Endothelial cell of umbilical vein (primary cell): Measurements from ENCODE around the gene OR13A1. TPM values are rescaled to one million over a fixed set of nuclear protein-coding genes. Genes with fewer than 3 reads are reported as not detected.

Source experiments
- BruUV-seq: library from RNA; stranded (reverse); fragments of 400-500 nt; replicated peaks from 2 replicates; lab custom pipeline; 2021; lab: Mats Ljungman, UMichigan
- CTCF ChIA-PET: fragments of 300-600, 350-600 bp; sonication (Branson Sonifier 250); formaldehyde crosslinking; loops from one replicate; lab custom pipeline; 2021; ENCODE audit warnings: antibody characterized with exemption, inconsistent platforms; lab: Charles Lee
- POLR2A ChIA-PET: fragments of 300-600, 350-600 bp; sonication (Branson Sonifier 250); formaldehyde crosslinking; loops from one replicate; lab custom pipeline; 2021; ENCODE audit warnings: antibody characterized with exemption, inconsistent platforms; lab: Charles Lee
- DNase-seq: peaks from one replicate; pipeline ENCODE4 v3.0.0-alpha.2; 2011; ENCODE audit warnings: low read depth, low spot score
- FAIRE-seq: peaks from 2 replicates; lab custom pipeline; 2011; peaks lifted over from hg19 to GRCh38; lab: Jason Lieb, UNC
- H2AFZ ChIP-seq: 2 replicates; pipeline ENCODE4 v1.6.0; 2012; ENCODE audit warnings: low read depth, low read length, control low read depth, inconsistent platforms
- H3K27ac ChIP-seq: 2 replicates; pipeline ENCODE4 v1.5.1; 2011; ENCODE audit warnings: low read depth, mild to moderate bottlenecking, control low read depth, low read length, moderate library complexity; ENCODE audit not compliant: insufficient read depth
- H3K27me3 ChIP-seq, 2 experiments: 2 replicates each; pipeline versions ENCODE4 v1.6.0 to v1.6.1; 2011; ENCODE audit warnings: low read length in 2 of 2, mixed read lengths in 1 of 2; ENCODE audit not compliant: control insufficient read depth in 2 of 2, insufficient read depth in 2 of 2
- H3K36me3 ChIP-seq, 2 experiments: 2 replicates in 1 of 2; 3 replicates in 1 of 2; pipeline ENCODE4 v1.5.1; 2011; ENCODE audit warnings: low read length in 2 of 2, mild to moderate bottlenecking in 1 of 2, moderate library complexity in 1 of 2; ENCODE audit not compliant: control insufficient read depth in 2 of 2, insufficient read depth in 2 of 2; ENCODE audit errors: extremely low read depth in 1 of 2
- H3K4me1 ChIP-seq: 3 replicates; pipeline ENCODE4 v1.5.1; 2011; ENCODE audit warnings: mild to moderate bottlenecking, low read length; ENCODE audit not compliant: control insufficient read depth, insufficient read depth; ENCODE audit errors: extremely low read depth
- H3K4me2 ChIP-seq: 2 replicates; pipeline ENCODE4 v1.6.1; 2011; ENCODE audit warnings: low read length, control low read depth, mixed read lengths; ENCODE audit not compliant: insufficient read depth
- H3K4me3 ChIP-seq, 3 experiments: fragments of 200-600 bp in 1 of 3; sonication (generic), shearing (Covaris generic) in 1 of 3; replicated peaks in 1 of 3; 2 replicates each; pipeline ENCODE4 v1.5.1; 2011 to 2016; ENCODE audit warnings: control low read depth in 3 of 3, low read length in 3 of 3, mild to moderate bottlenecking in 2 of 3, inconsistent platforms in 1 of 3, low read depth in 1 of 3, moderate library complexity in 1 of 3; ENCODE audit not compliant: insufficient read depth in 1 of 3
- H3K79me2 ChIP-seq: 2 replicates; pipeline ENCODE4 v1.6.0; 2012; ENCODE audit warnings: low read length, inconsistent platforms; ENCODE audit not compliant: control insufficient read depth, insufficient read depth
- H3K9ac ChIP-seq: replicated peaks from 2 replicates; pipeline ENCODE3; 2011; ENCODE audit warnings: low read length, control low read depth; ENCODE audit not compliant: insufficient read depth; ENCODE audit errors: extremely low read depth
- H3K9me1 ChIP-seq: replicated peaks from 3 replicates; pipeline ENCODE4 v1.6.0; 2011; ENCODE audit warnings: mild to moderate bottlenecking, low read length; ENCODE audit not compliant: control insufficient read depth, insufficient read depth; ENCODE audit errors: extremely low read depth
- H3K9me3 ChIP-seq: replicated peaks from 2 replicates; pipeline ENCODE4 v1.5.1; 2012; ENCODE audit warnings: low read length, inconsistent platforms; ENCODE audit not compliant: control insufficient read depth, insufficient read depth
- H4K20me1 ChIP-seq: replicated peaks from 2 replicates; pipeline ENCODE3; 2011; ENCODE audit warnings: mild to moderate bottlenecking, low read length; ENCODE audit not compliant: control insufficient read depth, insufficient read depth; ENCODE audit errors: extremely low read depth
- EZH2 ChIP-seq: IDR thresholded peaks from 2 replicates; pipeline ENCODE4 v1.6.1; 2012; ENCODE audit warnings: borderline replicate concordance, low read depth, mild to moderate bottlenecking, moderate library complexity, low read length, inconsistent platforms; ENCODE audit not compliant: severe bottlenecking
- FOS ChIP-seq: IDR thresholded peaks from 2 replicates; pipeline ENCODE4 v1.6.1; 2011; ENCODE audit warnings: mild to moderate bottlenecking, low read length, moderate library complexity, borderline replicate concordance; ENCODE audit not compliant: insufficient read depth
- GATA2 ChIP-seq: IDR thresholded peaks from 2 replicates; pipeline ENCODE4 v1.7.0; 2011; ENCODE audit warnings: low read depth, mild to moderate bottlenecking, moderate library complexity, mixed read lengths, low read length; ENCODE audit not compliant: insufficient read length, insufficient read depth
- JUN ChIP-seq: IDR thresholded peaks from 2 replicates; pipeline ENCODE4 v1.6.1; 2011; ENCODE audit warnings: borderline replicate concordance, low read depth; ENCODE audit not compliant: insufficient read length, insufficient read depth
- MAX ChIP-seq: IDR thresholded peaks from 2 replicates; pipeline ENCODE4 v1.6.1; 2011; ENCODE audit not compliant: insufficient read depth, insufficient read length
- MYC ChIP-seq: IDR thresholded peaks from one replicate; pipeline ENCODE4 v1.6.1; 2011; ENCODE audit warnings: mild to moderate bottlenecking, low read depth, low read length
- POLR2A ChIP-seq: IDR thresholded peaks from 2 replicates; pipeline ENCODE4 v1.6.1; 2012; ENCODE audit warnings: low read depth, mild to moderate bottlenecking, control low read depth, low read length
- POLR2AphosphoS5 ChIP-seq: IDR thresholded peaks from 2 replicates; pipeline ENCODE4 v1.6.1; 2012; ENCODE audit warnings: low read depth, mild to moderate bottlenecking, control low read depth, low read length, moderate library complexity; ENCODE audit not compliant: insufficient read depth
- dilution Hi-C: fragments of 300-500 bp; cut with MboI; formaldehyde crosslinking; loops from one replicate; pipeline ENCODE4 v1.15.0; 2019; ENCODE audit warnings: low sequenced_read_pairs; ENCODE audit not compliant: extremely low pct_ligation_motif_present
- intact Hi-C: fragments of 100-400 bp; cut with micrococcal nuclease; formaldehyde crosslinking; loops from one replicate; pipeline ENCODE4 v1.10.0; 2022
- polyA plus RNA-seq, 4 experiments: library from polyadenylated mRNA; depleted of rRNA in 3 of 4; stranded (reverse) in 3 of 4; unstranded in 1 of 4; fragments of >200 nt; gene quantifications; 2 replicates each; pipeline versions ENCODE4 v1.2.1 to v1.2.3, GENCODE V29; 2011 to 2012; ENCODE audit warnings: missing spikeins in 1 of 4
- total RNA-seq: library from RNA; stranded (reverse); gene quantifications from 2 replicates; pipeline ENCODE4 v1.2.3, GENCODE V29; 2021
- TF ChIP-seq, protein P1 (sequence below), 2 donors: IDR thresholded peaks; 1 replicate in 1 of 2; 2 replicates in 1 of 2; pipeline ENCODE4 v1.5.1; 2011; ENCODE audit warnings: low read length in 2 of 2, mild to moderate bottlenecking in 2 of 2, moderate library complexity in 2 of 2, control low read depth in 1 of 2, inconsistent platforms in 1 of 2, low read depth in 1 of 2; ENCODE audit not compliant: insufficient read depth in 1 of 2; ENCODE audit errors: extremely low read depth in 1 of 2

OR13A1 gene
- total and polyA plus RNA-seq, 2 donors (not counting 3 experiments of a cell fraction or from before 2014, with no cell fraction given): not detected

DNA sequence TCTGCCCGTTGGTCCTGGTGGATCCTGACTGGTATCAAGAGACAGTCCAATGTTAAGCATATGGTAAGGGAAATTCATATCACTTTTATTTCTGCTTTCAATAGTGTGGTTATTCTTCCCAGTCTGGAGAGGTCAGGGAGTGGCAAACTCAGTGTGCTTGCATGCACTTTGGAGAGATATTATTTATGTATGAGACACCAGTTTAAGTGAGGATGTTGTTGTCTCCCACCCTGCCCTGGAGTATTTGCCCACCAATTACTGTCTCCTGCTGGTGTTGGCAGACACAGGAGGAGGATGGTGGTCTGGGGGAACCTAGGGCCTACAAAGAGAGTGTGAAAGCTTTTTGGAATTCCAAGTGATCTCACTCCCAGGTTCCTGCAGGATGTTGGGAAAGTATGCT lies 59.7 kb downstream of the OR13A1 start:
- CTCF ChIA-PET: interaction anchor here (1.4 kb wide), 1 partner anchor 20 kb away, joined by 5 read pairs; no protein-coding TSS in a partner anchor
- no TSS peak for BruUV-seq
- FAIRE-seq (no peak), DNase-seq (no peak)
- H3K9me1 ChIP-seq: no peaks in the 10 kb centered on the region
- H3K9ac ChIP-seq: no peak overlapping the region
- dilution Hi-C loops: no loop called here
- no peak overlapping the region for H3K4me3 ChIP-seq
- no peaks in the 10 kb centered on the region for H3K27me3 ChIP-seq
- no peaks in the 10 kb centered on the region for H4K20me1 ChIP-seq
- no peaks in the 10 kb centered on the region for H3K79me2 ChIP-seq
- H3K4me2 ChIP-seq: no peak overlapping the region
- H3K36me3 ChIP-seq: no peaks in the 10 kb centered on the region
- intact Hi-C loops: no loop called here
- POLR2A ChIA-PET: no interaction called here
- H3K27ac ChIP-seq: no peak overlapping the region
- H2AFZ ChIP-seq: no peak overlapping the region
- no peaks in the 10 kb centered on the region for H3K4me1 ChIP-seq
- TF ChIP-seq GATA2 (no peak), FOS (no peak), POLR2AphosphoS5 (no peak), EZH2 (no peak)
- no peaks in the 10 kb centered on the region for H3K9me3 ChIP-seq

- Histone ChIP-seq H2AFZ (no peak overlapping the region), H3K9ac (no peak overlapping the region), H3K36me3 (no peaks in the 10 kb centered on the region), H3K4me2 (no peak overlapping the region), H3K79me2 (no peaks in the 10 kb centered on the region), H3K4me3 (no peak overlapping the region), H3K9me1 (no peaks in the 10 kb centered on the region), H4K20me1 (no peaks in the 10 kb centered on the region), H3K27me3 (no peaks in the 10 kb centered on the region), H3K4me1 (no peaks in the 10 kb centered on the region), H3K27ac (no peak overlapping the region), H3K9me3 (no peaks in the 10 kb centered on the region)
- dilution Hi-C loops: no loop called here
- POLR2A ChIA-PET: no interaction called here
- no peak for FAIRE-seq
- DNase-seq: no peak
- no TSS peak for BruUV-seq
- TF ChIP-seq, protein P1, sequence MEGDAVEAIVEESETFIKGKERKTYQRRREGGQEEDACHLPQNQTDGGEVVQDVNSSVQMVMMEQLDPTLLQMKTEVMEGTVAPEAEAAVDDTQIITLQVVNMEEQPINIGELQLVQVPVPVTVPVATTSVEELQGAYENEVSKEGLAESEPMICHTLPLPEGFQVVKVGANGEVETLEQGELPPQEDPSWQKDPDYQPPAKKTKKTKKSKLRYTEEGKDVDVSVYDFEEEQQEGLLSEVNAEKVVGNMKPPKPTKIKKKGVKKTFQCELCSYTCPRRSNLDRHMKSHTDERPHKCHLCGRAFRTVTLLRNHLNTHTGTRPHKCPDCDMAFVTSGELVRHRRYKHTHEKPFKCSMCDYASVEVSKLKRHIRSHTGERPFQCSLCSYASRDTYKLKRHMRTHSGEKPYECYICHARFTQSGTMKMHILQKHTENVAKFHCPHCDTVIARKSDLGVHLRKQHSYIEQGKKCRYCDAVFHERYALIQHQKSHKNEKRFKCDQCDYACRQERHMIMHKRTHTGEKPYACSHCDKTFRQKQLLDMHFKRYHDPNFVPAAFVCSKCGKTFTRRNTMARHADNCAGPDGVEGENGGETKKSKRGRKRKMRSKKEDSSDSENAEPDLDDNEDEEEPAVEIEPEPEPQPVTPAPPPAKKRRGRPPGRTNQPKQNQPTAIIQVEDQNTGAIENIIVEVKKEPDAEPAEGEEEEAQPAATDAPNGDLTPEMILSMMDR (IDR thresholded peaks at IDR 0.05; ENCODE audit: extremely low read depth in 1 of 2, insufficient read depth in 1 of 2, low read depth in 1 of 2, low read length in 2 of 2): no peak
- TF ChIP-seq MYC: no peak
- TF ChIP-seq GATA2: no peak
- no peak for TF ChIP-seq FOS
- no peak for TF ChIP-seq JUN
- no peak for TF ChIP-seq POLR2A
- TF ChIP-seq EZH2: no peak
- TF ChIP-seq POLR2AphosphoS5: no peak
- no peak for TF ChIP-seq MAX
- CTCF ChIA-PET: no interaction called here
- intact Hi-C loops: no loop called here
Measured at GRCh38 chr10:45254892-45255291, 60.5 kb downstream of the OR13A1 start.
